Activated CD4-positive, alpha-beta memory T cell treated with anti-CD3 and anti-CD28 coated beads, Interleukin-2, amount 10 ng/mL, durations not matched to agents 7 days and 5 days (primary cell): ENCODE results near the gene IER5. TPM values are rescaled to one million over a fixed set of nuclear protein-coding genes. Genes with fewer than 3 reads are reported as not detected.
"Not testable (repeated sequence)": the region's sequence is repeated elsewhere in the genome, so short reads cannot be mapped to it uniquely, and the experiment has no call there.

Experiments used
- CTCF ChIA-PET: fragments of 350-600 bp; sonication (Branson Sonifier 250); formaldehyde crosslinking; loops from one replicate; lab custom pipeline; 2021; ENCODE audit warnings: antibody characterized with exemption, inconsistent platforms; lab: Charles Lee
- POLR2A ChIA-PET: fragments of 350-600 bp; sonication (Branson Sonifier 250); formaldehyde crosslinking; loops from one replicate; lab custom pipeline; 2021; ENCODE audit warnings: antibody characterized with exemption; lab: Charles Lee
- DNase-seq: peaks from one replicate; pipeline ENCODE4 v3.0.0-alpha.2; 2020
- H3K27ac Mint-ChIP-seq: one replicate; pipeline ENCODE4 v1.8.0; 2021; ENCODE audit warnings: mild to moderate bottlenecking, mixed read lengths
- H3K27me3 Mint-ChIP-seq: one replicate; pipeline ENCODE4 v1.8.0; 2021; ENCODE audit warnings: mixed read lengths
- H3K36me3 Mint-ChIP-seq: one replicate; pipeline ENCODE4 v1.8.0; 2021; ENCODE audit warnings: low read depth, mixed read lengths
- H3K4me1 Mint-ChIP-seq: one replicate; pipeline ENCODE4 v1.8.0; 2021; ENCODE audit warnings: mixed read lengths
- H3K4me3 Mint-ChIP-seq: one replicate; pipeline ENCODE4 v1.8.0; 2021; ENCODE audit warnings: mild to moderate bottlenecking, mixed read lengths
- H3K9me3 Mint-ChIP-seq: one replicate; pipeline ENCODE4 v1.8.0; 2021; ENCODE audit warnings: mixed read lengths
- total RNA-seq, 2 experiments: library from RNA; stranded (reverse); gene quantifications; one replicate each; pipeline ENCODE4 v1.2.3, GENCODE V29; 2021

The IER5 gene
- total RNA-seq, 2 experiments from 2014 or later, result 41.6 to 43.9 TPM

DNA sequence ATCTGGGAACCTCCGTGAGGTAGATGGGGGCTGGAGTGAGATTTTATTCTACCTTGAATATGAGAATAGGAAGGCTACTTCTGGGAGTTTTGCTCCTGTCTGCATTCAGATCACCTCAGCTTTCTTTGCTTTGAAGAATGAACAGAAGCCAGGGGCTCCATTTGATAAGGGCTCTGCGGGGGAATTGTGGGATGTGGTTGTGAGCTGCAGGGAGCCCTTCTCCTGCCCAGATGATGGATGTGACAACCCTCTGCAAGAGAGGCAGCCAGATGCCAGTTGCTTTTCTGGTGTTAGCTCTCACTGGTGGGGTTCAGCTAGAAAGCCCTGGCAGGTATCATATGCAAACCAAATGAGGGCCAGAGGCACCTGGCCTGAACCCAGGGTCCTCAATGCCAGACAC, 21.5 kb downstream of the IER5 start:
- no peak for DNase-seq
- Mint-ChIP-seq H3K4me1 (peaks cover 31% of the 10 kb centered on the region), H3K9me3 (no peaks in the 10 kb centered on the region), H3K4me3 (no peak overlapping the region), H3K27ac (no peak overlapping the region), H3K36me3 (no peaks in the 10 kb centered on the region), H3K27me3 (peaks cover 49% of the 10 kb centered on the region)
- ChIA-PET CTCF (interaction anchor here (1.2 kb wide), 1 partner anchor 19 kb away, joined by 3 read pairs; no protein-coding TSS in a partner anchor), POLR2A (interaction anchor here (1.0 to 1.5 kb wide), 3 partner anchors 18 to 77 kb away, joined by 3 to 6 read pairs (median 4); partner anchors contain the start of gene MR1)

DNA sequence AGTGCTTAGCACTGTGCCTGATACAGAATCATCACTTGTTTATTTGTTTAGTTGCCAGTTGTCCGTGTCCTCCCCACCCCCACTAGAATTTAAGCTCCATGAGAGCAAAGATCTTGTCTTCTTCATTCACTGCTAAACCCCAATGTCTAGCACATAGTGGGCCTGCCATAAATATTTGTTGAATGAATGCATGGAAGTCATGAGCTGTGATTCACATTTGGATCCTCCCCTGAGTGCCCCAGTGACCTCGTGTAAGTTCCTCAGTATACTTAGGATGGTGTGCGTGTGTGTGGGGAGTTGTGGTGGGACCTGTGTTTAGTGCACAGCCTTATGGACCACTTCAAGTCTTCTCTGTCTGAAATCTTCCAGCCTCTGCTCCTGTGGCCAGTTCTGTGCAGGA, 23.1 kb downstream of the IER5 start:
- Mint-ChIP-seq H3K4me1 (peaks cover 26% of the 10 kb centered on the region), H3K36me3 (no peaks in the 10 kb centered on the region), H3K4me3 (no peak overlapping the region), H3K9me3 (no peaks in the 10 kb centered on the region), H3K27me3 (peaks cover 41% of the 10 kb centered on the region), H3K27ac (no peak overlapping the region)
- POLR2A ChIA-PET, result interaction anchor here (1.5 kb wide), 1 partner anchor 21 kb away, joined by 4 read pairs; no protein-coding TSS in a partner anchor
- CTCF ChIA-PET, result interaction anchor here (0.7 kb wide), 1 partner anchor 30 kb away, joined by 3 read pairs; no protein-coding TSS in a partner anchor
- no peak for DNase-seq

DNA sequence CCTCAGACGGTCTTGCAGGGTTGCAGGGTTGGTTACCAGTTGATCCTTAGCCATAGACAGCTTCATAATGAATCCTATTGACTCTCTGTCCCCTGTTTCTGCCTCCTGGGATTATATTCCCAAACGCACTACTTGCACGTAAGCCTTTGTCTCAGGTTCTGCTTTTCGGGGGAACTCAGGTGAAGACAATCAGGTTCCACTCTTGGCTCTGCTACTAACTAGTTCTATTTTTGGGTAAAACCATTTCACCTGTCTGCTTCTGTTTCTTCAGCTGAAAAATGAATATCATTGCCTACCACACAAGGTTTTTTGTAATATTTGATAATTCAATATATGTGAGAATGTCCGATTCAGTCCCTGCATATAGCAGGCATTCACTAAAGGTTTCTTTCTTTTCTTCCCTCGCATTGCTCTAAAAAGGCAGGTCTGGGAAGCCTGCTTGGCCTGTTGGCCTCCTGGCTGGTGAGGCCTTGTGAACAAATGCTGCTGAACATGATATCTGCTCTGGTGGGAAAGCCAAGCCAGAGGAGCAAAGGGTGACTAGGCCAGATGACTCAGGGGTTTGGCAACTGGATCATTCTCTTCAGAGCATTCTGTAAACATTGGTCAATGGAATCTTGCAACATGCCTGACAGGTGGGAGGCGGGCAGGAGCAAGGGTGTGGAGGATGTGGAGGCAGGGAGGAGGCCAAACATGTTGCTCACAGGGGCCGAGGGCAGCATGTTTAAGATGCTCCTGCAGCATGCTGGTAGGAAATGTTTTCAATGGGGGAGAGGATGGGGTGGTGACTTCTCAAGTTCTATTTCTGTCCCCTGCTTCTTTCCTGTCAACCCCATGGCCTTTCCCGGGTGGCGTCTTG, 23.8 kb downstream of the IER5 start:
- H3K27me3 Mint-ChIP-seq, result peaks cover 37% of the 10 kb centered on the region
- no peak overlapping the region for H3K27ac Mint-ChIP-seq
- no peak for DNase-seq
- no peak overlapping the region for H3K4me3 Mint-ChIP-seq
- ChIA-PET CTCF (interaction anchor here (0.7 kb wide), 1 partner anchor 30 kb away, joined by 3 read pairs; no protein-coding TSS in a partner anchor), POLR2A (interaction anchor here (0.7 to 1.5 kb wide), 2 partner anchors 15 to 22 kb away, joined by 4 read pairs; no protein-coding TSS in a partner anchor)
- peaks cover 20% of the 10 kb centered on the region for H3K4me1 Mint-ChIP-seq
- H3K36me3 Mint-ChIP-seq, result no peaks in the 10 kb centered on the region
- H3K9me3 Mint-ChIP-seq, result no peaks in the 10 kb centered on the region

DNA sequence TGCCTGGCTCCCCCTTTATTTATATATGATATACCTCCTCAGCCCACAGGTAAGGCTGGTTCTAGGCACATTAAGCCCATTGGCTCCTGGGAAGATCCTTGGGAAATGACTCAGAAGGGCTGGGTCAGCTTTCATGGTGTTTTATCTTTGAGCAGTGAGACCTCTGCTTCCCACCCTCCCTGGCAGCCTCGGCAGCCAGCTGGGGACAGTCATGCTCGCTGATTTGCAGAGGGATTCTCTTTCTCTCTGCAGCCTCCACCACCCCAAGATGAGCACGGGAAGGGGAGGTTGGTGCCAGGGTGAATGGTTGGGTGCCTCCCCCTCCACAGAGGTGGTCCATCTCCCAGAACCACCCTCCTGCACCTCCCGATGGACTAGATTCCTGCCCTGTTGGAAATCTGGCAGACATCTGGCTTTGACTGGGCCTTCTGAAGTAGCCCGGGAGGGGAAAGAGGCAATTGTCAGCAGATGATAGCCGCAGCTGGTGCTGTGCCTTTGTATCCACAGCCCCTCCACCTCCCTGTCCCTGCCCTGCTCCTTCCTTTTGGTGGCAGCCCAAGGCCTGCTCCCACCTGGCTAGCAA, 24.6 kb downstream of the IER5 start:
- POLR2A ChIA-PET, result interaction anchor here (0.7 kb wide), 1 partner anchor 14 kb away, joined by 4 read pairs; no protein-coding TSS in a partner anchor
- no peak overlapping the region for H3K27ac Mint-ChIP-seq
- CTCF ChIA-PET, result no interaction called here
- no peaks in the 10 kb centered on the region for H3K9me3 Mint-ChIP-seq
- no peak for DNase-seq
- H3K27me3 Mint-ChIP-seq, result peaks cover 30% of the 10 kb centered on the region
- peaks cover 16% of the 10 kb centered on the region for H3K4me1 Mint-ChIP-seq
- H3K36me3 Mint-ChIP-seq, result no peaks in the 10 kb centered on the region
- H3K4me3 Mint-ChIP-seq, result no peak overlapping the region

DNA sequence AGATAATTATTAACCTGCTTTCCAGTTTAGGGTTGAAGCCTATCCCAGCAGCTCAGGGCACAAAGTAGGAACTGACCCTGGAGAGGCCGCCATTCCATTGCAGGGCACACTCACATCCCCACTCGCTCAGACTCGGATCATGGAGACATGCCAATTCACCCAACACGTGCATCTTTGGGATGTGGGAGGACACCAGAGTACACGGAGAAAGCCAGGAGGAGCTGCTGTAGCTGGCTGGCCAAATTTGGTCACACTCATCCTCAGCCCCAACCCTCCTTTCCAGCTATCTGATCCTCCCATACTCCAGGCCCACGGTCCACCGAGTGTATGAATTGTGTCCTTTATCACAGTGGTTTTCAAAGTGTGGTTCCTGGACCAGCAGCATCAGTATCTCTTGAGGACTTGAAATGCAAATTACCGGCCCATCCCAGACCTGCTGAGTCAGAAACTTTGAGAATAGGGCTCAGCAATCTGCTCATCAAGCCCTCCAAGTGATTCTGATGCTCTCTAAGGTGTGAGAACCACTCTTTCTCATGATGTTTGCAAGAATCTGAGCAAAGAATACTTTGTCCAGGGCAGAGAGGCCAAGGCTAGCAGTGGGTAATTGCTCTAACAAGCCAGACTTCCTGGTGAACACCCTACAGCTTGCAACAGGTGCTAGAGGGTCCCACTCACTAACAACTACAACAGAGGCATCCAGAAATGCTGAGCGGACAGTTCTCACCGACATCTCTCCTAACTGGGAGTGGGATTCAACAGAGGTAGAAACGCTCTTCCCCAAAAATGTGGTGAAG, 26.3 kb downstream of the IER5 start:
- ChIA-PET CTCF (interaction anchor here (1.0 kb wide), 1 partner anchor 11 kb away, joined by 3 read pairs; no protein-coding TSS in a partner anchor), POLR2A (interaction anchor here (1.8 to 2.5 kb wide), 2 partner anchors 9 to 24 kb away, joined by 5 to 16 read pairs; no protein-coding TSS in a partner anchor)
- Mint-ChIP-seq H3K9me3 (no peaks in the 10 kb centered on the region), H3K4me3 (no peak overlapping the region), H3K4me1 (peaks cover 10% of the 10 kb centered on the region), H3K27ac (no peak overlapping the region), H3K36me3 (no peaks in the 10 kb centered on the region), H3K27me3 (peaks cover 21% of the 10 kb centered on the region)
- no peak for DNase-seq

DNA sequence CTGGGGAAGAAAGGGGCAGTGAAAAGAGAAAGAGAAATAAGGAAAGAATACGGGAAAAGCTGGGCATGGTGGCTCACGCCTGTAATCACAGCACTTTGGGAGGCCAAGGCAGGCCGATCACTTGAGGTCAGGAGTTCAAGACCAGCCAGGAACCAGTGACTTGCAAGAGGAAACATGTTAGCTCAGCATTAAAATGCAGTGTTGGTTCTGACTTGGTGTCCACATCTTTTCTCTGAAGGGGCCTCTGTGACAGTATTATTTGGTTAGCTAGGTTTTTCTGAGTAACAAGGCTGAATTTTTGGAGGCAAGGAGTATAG, 26.8 kb downstream of the IER5 start:
- ChIA-PET POLR2A (interaction anchor here (1.8 to 2.5 kb wide), 2 partner anchors 9 to 25 kb away, joined by 5 to 16 read pairs; no protein-coding TSS in a partner anchor), CTCF (interaction anchor here (1.0 kb wide), 1 partner anchor 12 kb away, joined by 3 read pairs; no protein-coding TSS in a partner anchor)
- Mint-ChIP-seq H3K4me3 (no peak overlapping the region), H3K27ac (no peak overlapping the region), H3K36me3 (no peaks in the 10 kb centered on the region), H3K9me3 (no peaks in the 10 kb centered on the region), H3K4me1 (peaks cover 10% of the 10 kb centered on the region), H3K27me3 (peaks cover 21% of the 10 kb centered on the region)
- DNase-seq, result no peak

DNA sequence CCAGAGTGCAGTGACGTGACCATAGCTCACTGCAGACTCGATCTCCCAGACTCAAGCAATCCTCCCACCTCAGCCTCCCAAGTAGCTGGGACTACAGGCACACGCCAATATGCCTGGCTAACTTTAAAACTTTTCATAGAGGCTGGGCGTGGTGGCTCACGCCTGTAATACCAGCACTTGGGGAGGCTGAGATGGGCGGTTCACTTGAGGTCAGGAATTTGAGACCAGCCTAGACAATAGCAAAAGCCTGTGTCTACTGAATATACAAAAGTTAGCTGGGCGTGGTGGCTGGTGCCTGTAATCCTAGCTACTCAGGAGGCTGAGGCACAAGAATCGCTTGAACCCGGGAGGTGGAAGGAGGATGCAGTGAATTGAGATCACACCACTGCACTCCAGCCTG, 27.5 kb downstream of the IER5 start:
- H3K27ac Mint-ChIP-seq, DNase-seq, CTCF ChIA-PET, H3K9me3 Mint-ChIP-seq, H3K36me3 Mint-ChIP-seq, H3K4me3 Mint-ChIP-seq: not testable (repeated sequence)
- Mint-ChIP-seq H3K27me3 (peaks cover 16% of the 10 kb centered on the region), H3K4me1 (peaks cover 10% of the 10 kb centered on the region)
- POLR2A ChIA-PET, result interaction anchor here (0.8 to 2.5 kb wide), 3 partner anchors 10 to 27 kb away, joined by 3 to 16 read pairs (median 5); no protein-coding TSS in a partner anchor

DNA sequence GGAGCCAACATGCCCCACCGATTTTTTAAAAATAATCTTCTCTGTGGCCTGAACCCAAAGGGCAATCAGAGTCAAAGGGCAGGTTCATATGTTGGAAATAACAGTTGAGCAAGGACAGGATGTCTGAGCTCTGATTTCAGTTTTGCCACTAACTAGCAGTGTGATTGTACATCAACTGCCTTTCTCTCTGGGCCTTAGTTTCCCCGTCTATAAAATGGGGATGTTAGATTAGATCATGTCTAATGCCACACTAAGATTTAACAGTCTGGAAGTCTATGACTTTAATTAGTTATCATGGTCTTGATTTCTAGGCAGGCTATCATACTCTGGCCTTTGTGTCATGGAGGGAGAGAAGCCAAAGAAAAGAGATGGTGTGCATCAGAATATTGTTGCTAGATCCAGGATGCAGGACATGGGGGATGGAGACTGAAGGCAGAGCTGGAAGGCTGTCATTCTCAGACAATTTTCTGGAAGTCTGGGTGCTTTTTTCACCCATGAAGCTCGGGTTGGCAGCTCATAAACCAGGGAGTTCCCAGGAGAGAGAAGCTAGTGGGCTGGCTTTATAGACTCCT, 28.4 kb downstream of the IER5 start:
- ChIA-PET POLR2A (interaction anchor here (0.6 to 1.7 kb wide), 7 partner anchors 11 to 36 kb away, joined by 3 to 12 read pairs (median 3); partner anchors contain the start of gene IER5), CTCF (interaction anchor here (1.2 kb wide), 1 partner anchor 32 kb away, joined by 3 read pairs; no protein-coding TSS in a partner anchor)
- peaks cover 12% of the 10 kb centered on the region for H3K4me1 Mint-ChIP-seq
- H3K27ac Mint-ChIP-seq, result no peak overlapping the region
- H3K9me3 Mint-ChIP-seq, result no peaks in the 10 kb centered on the region
- peaks cover 7% of the 10 kb centered on the region for H3K27me3 Mint-ChIP-seq
- no peak overlapping the region for H3K4me3 Mint-ChIP-seq
- no peak for DNase-seq
- H3K36me3 Mint-ChIP-seq, result no peaks in the 10 kb centered on the region

DNA sequence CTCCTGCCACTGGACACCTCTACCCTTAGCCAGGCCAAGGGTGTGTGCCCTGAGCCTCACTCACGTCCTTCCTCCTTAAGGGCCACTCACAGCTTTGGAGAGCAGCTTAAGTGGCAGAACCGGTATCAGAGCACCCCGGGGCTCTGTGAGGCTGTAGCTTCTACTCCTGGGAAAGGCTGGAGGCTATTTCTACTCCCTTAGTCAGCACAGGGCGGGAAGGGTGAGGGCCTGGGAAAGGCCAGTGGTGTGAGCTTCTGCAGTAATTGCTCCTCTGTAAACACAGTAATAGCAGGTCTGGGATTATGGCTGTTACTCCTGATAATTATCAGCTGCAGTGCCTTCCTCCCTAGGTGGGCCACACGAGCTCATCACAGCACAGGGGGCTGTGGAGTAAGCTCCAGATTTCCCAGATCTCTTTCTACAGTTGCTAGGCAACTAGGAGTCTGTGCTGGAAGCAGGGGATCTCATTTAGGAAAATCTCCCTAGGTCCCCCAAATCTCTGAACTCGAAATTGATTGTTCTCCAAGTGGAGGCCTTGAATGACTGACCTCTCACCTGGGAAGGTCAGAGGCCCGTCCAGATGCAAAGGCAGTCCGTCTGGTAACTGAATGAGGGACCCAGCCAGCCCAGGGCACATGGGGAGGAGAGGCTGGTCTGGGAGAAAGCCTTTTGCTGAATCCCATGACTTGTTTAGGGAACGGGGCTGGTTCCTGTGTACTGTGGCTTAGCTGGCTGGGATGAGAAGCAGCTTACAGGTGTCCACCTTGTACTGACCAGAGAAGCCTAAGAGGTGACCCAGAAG, 29.3 kb downstream of the IER5 start:
- Mint-ChIP-seq H3K4me3 (no peak overlapping the region), H3K4me1 (peaks cover 8% of the 10 kb centered on the region), H3K27me3 (peaks cover 7% of the 10 kb centered on the region), H3K9me3 (no peaks in the 10 kb centered on the region), H3K27ac (no peak overlapping the region), H3K36me3 (no peaks in the 10 kb centered on the region)
- DNase-seq, result no peak
- ChIA-PET POLR2A (interaction anchor here (0.6 to 1.7 kb wide), 6 partner anchors 12 to 35 kb away, joined by 3 to 12 read pairs (median 3); partner anchors contain the start of gene IER5), CTCF (interaction anchor here (0.6 to 1.2 kb wide), 2 partner anchors 32 to 504 kb away, joined by 3 read pairs; no protein-coding TSS in a partner anchor)

DNA sequence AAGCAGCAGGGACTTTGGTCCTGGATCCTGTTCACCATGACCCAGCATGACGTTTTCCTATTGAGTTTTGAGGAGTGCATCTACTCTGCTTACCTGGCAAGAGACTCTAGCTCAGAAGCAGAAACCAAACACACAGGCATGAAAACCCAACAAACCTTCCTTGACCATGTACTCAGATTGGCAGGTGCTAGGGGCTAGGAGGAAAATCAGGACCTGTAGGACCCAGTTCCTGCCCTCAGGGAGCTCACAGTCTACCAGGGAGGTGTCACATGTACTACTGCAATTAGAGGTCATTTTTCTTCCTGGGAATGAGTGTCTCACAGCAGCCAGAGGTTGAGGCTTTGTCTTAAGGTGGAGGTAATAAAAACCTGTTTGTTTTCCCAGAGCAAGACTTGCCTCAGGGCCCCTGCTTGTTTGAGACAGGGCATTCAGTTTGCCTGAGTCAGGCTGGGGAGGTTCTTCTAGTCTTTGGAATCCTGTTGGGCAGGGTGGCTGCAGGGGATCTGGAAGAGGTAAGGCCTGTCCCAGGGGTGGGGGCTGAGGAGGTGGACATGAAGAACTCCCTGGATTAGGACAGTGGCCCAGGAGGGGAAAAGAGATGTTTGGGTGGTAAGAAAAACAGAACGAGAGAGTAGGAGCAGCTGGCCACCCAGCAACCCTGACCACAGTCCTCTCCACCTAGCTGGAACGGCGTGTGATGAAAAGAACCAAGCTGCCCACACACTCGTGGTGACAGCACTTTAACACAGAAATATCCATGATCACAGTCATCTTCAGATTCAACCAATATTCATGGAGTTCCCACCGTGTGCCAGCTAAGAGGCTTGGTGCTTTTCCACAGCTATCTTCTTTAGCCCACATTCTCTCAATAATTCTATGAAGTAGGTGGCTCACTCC, 30.8 kb downstream of the IER5 start:
- DNase-seq, result no peak
- Mint-ChIP-seq H3K36me3 (no peaks in the 10 kb centered on the region), H3K27me3 (peaks cover 10% of the 10 kb centered on the region), H3K27ac (no peak overlapping the region), H3K4me3 (no peak overlapping the region), H3K4me1 (peaks cover 7% of the 10 kb centered on the region), H3K9me3 (no peaks in the 10 kb centered on the region)
- ChIA-PET CTCF (no interaction called here), POLR2A (interaction anchor here (1.1 to 1.5 kb wide), 3 partner anchors 9 to 19 kb away, joined by 3 read pairs; no protein-coding TSS in a partner anchor)
